ENCODE results near the gene NCK2. TPM values are rescaled to one million over a fixed set of nuclear protein-coding genes. Genes with fewer than 3 reads are reported as not detected.

NCK2 gene
- total and polyA plus RNA-seq, 2 of the 13 experiments (the other 11 are each of a cell fraction or from before 2014, with no cell fraction given), result 14.8 to 23.5 TPM

DNA sequence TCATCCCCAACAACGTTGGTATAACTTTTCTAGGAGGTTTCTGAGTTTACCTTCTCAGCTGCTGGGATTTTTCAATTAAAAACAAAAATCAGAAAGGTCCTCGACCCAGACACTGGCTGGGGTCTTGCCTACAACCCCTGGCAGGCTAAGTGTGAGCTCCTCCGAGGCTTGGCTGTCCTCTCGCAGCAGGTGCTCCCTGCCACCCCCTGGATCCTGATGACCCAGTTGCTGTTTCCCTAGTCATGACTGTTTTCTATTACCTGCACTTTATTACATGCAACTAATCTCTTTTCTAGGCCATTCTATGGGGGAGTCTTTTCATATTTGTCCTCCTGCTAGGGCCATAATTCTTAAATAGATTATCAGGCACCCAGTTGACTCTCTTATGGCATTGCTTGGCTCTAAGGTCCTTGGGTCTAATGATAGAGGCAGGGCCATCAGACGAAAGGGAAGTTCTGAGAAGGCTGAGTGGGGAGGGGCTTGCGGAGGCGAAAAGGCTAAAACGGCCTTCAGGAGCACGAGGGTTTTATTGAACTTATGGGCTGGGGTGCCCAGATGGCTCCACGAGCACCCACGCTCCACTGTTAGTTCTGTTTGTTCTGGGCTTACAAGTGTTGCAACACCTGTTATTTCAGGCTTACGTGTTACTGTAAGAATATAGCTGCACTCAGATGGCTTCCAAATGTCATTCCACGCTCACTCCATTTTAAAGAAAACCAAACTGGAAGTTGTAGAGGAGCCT, 166.0 kb downstream of the NCK2 start (continued):
- TF ChIP-seq, protein P1, sequence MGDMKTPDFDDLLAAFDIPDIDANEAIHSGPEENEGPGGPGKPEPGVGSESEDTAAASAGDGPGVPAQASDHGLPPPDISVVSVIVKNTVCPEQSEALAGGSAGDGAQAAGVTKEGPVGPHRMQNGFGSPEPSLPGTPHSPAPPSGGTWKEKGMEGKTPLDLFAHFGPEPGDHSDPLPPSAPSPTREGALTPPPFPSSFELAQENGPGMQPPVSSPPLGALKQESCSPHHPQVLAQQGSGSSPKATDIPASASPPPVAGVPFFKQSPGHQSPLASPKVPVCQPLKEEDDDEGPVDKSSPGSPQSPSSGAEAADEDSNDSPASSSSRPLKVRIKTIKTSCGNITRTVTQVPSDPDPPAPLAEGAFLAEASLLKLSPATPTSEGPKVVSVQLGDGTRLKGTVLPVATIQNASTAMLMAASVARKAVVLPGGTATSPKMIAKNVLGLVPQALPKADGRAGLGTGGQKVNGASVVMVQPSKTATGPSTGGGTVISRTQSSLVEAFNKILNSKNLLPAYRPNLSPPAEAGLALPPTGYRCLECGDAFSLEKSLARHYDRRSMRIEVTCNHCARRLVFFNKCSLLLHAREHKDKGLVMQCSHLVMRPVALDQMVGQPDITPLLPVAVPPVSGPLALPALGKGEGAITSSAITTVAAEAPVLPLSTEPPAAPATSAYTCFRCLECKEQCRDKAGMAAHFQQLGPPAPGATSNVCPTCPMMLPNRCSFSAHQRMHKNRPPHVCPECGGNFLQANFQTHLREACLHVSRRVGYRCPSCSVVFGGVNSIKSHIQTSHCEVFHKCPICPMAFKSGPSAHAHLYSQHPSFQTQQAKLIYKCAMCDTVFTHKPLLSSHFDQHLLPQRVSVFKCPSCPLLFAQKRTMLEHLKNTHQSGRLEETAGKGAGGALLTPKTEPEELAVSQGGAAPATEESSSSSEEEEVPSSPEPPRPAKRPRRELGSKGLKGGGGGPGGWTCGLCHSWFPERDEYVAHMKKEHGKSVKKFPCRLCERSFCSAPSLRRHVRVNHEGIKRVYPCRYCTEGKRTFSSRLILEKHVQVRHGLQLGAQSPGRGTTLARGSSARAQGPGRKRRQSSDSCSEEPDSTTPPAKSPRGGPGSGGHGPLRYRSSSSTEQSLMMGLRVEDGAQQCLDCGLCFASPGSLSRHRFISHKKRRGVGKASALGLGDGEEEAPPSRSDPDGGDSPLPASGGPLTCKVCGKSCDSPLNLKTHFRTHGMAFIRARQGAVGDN (CRISPR knock-in tag; IDR thresholded peaks at IDR 0.05), result peak; percentile 28; the same call in 1 of the 2 replicates
- TF ChIP-seq ZNF605 (CRISPR knock-in tag; IDR thresholded peaks at IDR 0.05) (no peak), ZNF790 (CRISPR knock-in tag; IDR thresholded peaks at IDR 0.05; ENCODE audit: borderline replicate concordance) (no peak), ZNF7 (CRISPR knock-in tag; IDR thresholded peaks at IDR 0.05) (no peak), ZNF781 (CRISPR knock-in tag; IDR thresholded peaks at IDR 0.05; ENCODE audit: borderline replicate concordance, not compliant biosample characterization) (no peak), DPF2 (CRISPR knock-in tag; IDR thresholded peaks at IDR 0.05; ENCODE audit: borderline replicate concordance, low read depth) (peak; percentile 67; the same call in 1 of the 2 replicates), CCAR2 (optimal IDR thresholded peaks at IDR 0.05; ENCODE audit: low read depth, low read length) (no peak), NPAS2 (CRISPR knock-in tag; IDR thresholded peaks at IDR 0.05; ENCODE audit: borderline replicate concordance) (no peak), AFF4 (CRISPR knock-in tag; IDR thresholded peaks at IDR 0.05) (no peak)
- TF ChIP-seq, protein P2, sequence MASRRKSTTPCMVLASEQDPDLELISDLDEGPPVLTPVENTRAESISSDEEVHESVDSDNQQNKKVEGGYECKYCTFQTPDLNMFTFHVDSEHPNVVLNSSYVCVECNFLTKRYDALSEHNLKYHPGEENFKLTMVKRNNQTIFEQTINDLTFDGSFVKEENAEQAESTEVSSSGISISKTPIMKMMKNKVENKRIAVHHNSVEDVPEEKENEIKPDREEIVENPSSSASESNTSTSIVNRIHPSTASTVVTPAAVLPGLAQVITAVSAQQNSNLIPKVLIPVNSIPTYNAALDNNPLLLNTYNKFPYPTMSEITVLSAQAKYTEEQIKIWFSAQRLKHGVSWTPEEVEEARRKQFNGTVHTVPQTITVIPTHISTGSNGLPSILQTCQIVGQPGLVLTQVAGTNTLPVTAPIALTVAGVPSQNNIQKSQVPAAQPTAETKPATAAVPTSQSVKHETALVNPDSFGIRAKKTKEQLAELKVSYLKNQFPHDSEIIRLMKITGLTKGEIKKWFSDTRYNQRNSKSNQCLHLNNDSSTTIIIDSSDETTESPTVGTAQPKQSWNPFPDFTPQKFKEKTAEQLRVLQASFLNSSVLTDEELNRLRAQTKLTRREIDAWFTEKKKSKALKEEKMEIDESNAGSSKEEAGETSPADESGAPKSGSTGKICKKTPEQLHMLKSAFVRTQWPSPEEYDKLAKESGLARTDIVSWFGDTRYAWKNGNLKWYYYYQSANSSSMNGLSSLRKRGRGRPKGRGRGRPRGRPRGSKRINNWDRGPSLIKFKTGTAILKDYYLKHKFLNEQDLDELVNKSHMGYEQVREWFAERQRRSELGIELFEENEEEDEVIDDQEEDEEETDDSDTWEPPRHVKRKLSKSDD (CRISPR knock-in tag; IDR thresholded peaks at IDR 0.05; ENCODE audit: low read depth), result peak; percentile 76; the same call in 1 of the 2 replicates
- TF ChIP-seq, protein P3, sequence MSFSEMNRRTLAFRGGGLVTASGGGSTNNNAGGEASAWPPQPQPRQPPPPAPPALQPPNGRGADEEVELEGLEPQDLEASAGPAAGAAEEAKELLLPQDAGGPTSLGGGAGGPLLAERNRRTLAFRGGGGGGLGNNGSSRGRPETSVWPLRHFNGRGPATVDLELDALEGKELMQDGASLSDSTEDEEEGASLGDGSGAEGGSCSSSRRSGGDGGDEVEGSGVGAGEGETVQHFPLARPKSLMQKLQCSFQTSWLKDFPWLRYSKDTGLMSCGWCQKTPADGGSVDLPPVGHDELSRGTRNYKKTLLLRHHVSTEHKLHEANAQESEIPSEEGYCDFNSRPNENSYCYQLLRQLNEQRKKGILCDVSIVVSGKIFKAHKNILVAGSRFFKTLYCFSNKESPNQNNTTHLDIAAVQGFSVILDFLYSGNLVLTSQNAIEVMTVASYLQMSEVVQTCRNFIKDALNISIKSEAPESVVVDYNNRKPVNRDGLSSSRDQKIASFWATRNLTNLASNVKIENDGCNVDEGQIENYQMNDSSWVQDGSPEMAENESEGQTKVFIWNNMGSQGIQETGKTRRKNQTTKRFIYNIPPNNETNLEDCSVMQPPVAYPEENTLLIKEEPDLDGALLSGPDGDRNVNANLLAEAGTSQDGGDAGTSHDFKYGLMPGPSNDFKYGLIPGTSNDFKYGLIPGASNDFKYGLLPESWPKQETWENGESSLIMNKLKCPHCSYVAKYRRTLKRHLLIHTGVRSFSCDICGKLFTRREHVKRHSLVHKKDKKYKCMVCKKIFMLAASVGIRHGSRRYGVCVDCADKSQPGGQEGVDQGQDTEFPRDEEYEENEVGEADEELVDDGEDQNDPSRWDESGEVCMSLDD (CRISPR knock-in tag; IDR thresholded peaks at IDR 0.05; ENCODE audit: borderline replicate concordance), result peak; percentile 61; the same call in 1 of the 2 replicates

Measured in HepG2 (cell line).